Measurements from ENCODE around the gene PRSS3. TPM values are rescaled to one million over a fixed set of nuclear protein-coding genes. Genes with fewer than 3 reads are reported as not detected.
"Not testable (repeated sequence)": the region's sequence is repeated elsewhere in the genome, so short reads cannot be mapped to it uniquely, and the experiment has no call there.

Gene PRSS3
- total and polyA plus RNA-seq, 9 of the 15 experiments (the other 6 are each of a cell fraction or from before 2014, with no cell fraction given): 0.35 to 0.42 TPM; not detected in 7

- 0 out of 2 replicates have a peak, but pooled peaks have one; percentile 12 for TF ChIP-seq C11orf30 (IDR thresholded peaks at IDR 0.05; ENCODE audit: low read depth)
- TF ChIP-seq ZNF316 (IDR thresholded peaks at IDR 0.05): 0 out of 2 replicates have a peak, but pooled peaks have one; percentile 48
- peak; percentile 27 for TF ChIP-seq NFYB (IDR thresholded peaks at IDR 0.05; ENCODE audit: extremely low read depth, insufficient read length)
- POLR2A ChIA-PET: not testable (repeated sequence)
Observed at GRCh38 chr9:33749305-33749654, 46.1 kb upstream of the PRSS3 start.

GRCh38 chr9:33750307-33750838 lies 45.0 kb upstream of the PRSS3 start:
- 34% methylated on average over 10 of the region's 35 CpGs for WGBS (ENCODE audit: insufficient coverage, low coverage, missing lambda C conversion rate)
- intact Hi-C loops (cut with micrococcal nuclease): no loop called here
- no TSS peak for BruUV-seq (replicated peaks)
- Histone ChIP-seq H3K27me3 (ENCODE audit: control insufficient read depth in 2 of 2, insufficient read depth in 2 of 2, low read length in 2 of 2) (peaks cover 0 to 10% of the 10 kb centered on the region in 2 experiments; a peak in 4 of 5 replicates), H3K4me1 (replicated peaks in 1 of 2; ENCODE audit: control insufficient read depth in 2 of 2, insufficient read depth in 2 of 2, low read length in 2 of 2) (peaks cover 0 to 10% of the 10 kb centered on the region in 2 experiments; a peak in 2 of 5 replicates), H4K20me1 (replicated peaks; ENCODE audit: control insufficient read depth, insufficient read depth, low read length) (no peaks in the 10 kb centered on the region), H3K4me3 (no peak overlapping the region), H3K36me3 (ENCODE audit: control insufficient read depth, insufficient read depth, low read length) (no peaks in the 10 kb centered on the region), H3K9me1 (ENCODE audit: control insufficient read depth, insufficient read depth, low read length) (no peaks in the 10 kb centered on the region), H3K9ac (ENCODE audit: insufficient read depth in 1 of 2, low read depth in 2 of 2, low read length in 2 of 2) (no peak overlapping the region), H3K27ac (ENCODE audit: extremely low read depth, low read depth, low read length) (no peak overlapping the region), H3K4me2 (ENCODE audit: insufficient read depth, low read length) (no peak overlapping the region), H2AFZ (ENCODE audit: low read depth, low read length) (no peak overlapping the region), H3K9me3 (replicated peaks; ENCODE audit: control insufficient read depth, insufficient read depth, low read depth, low read length) (no peaks in the 10 kb centered on the region), H3K79me2 (ENCODE audit: control insufficient read depth, insufficient read depth, low read length) (no peaks in the 10 kb centered on the region)
- no peak for FAIRE-seq
- ATAC-seq: no peak
- ChIA-PET CTCF (ENCODE audit: low intra/inter-chr PET ratio) (no interaction called here), POLR2A (no interaction called here)
- no peak for DNase-seq (ENCODE audit: extremely low read depth in 1 of 4, low spot score in 3 of 4)
- in situ Hi-C loops (cut with MboI): no loop called here
- TF ChIP-seq NBN (IDR thresholded peaks at IDR 0.05; ENCODE audit: low read depth): no peak
- TF ChIP-seq PYGO2 (tag; IDR thresholded peaks at IDR 0.05): no peak
- TF ChIP-seq CCAR2 (IDR thresholded peaks at IDR 0.05; ENCODE audit: low read depth, low read length): no peak
- no peak for TF ChIP-seq E4F1 (CRISPR knock-in tag; IDR thresholded peaks at IDR 0.05; ENCODE audit: borderline replicate concordance)
- no peak for TF ChIP-seq ZBTB2 (IDR thresholded peaks at IDR 0.05)

More at GRCh38 chr9:33749305-33749654, 46.1 kb upstream of the PRSS3 start:
- FAIRE-seq; H3K4me3 ChIP-seq; H3K36me3 ChIP-seq (ENCODE audit: control insufficient read depth, insufficient read depth, low read length); in situ Hi-C loops (cut with MboI); H3K9me1 ChIP-seq (ENCODE audit: control insufficient read depth, insufficient read depth, low read length); H3K4me2 ChIP-seq (ENCODE audit: insufficient read depth, low read length); intact Hi-C loops (cut with micrococcal nuclease); H3K9me3 ChIP-seq (replicated peaks; ENCODE audit: control insufficient read depth, insufficient read depth, low read depth, low read length); BruUV-seq (replicated peaks); H4K20me1 ChIP-seq (replicated peaks; ENCODE audit: control insufficient read depth, insufficient read depth, low read length); H3K9ac ChIP-seq (ENCODE audit: insufficient read depth in 1 of 2, low read depth in 2 of 2, low read length in 2 of 2); H3K27ac ChIP-seq (ENCODE audit: extremely low read depth, low read depth, low read length); H3K27me3 ChIP-seq (ENCODE audit: control insufficient read depth in 2 of 2, insufficient read depth in 2 of 2, low read length in 2 of 2); DNase-seq (ENCODE audit: extremely low read depth in 1 of 4, low spot score in 3 of 4); H3K79me2 ChIP-seq (ENCODE audit: control insufficient read depth, insufficient read depth, low read length); CTCF ChIA-PET (ENCODE audit: low intra/inter-chr PET ratio): not testable (repeated sequence)
- Histone ChIP-seq H3K4me1 (replicated peaks in 1 of 2; ENCODE audit: control insufficient read depth in 2 of 2, insufficient read depth in 2 of 2, low read length in 2 of 2) (peaks cover 0 to 10% of the 10 kb centered on the region in 2 experiments; a peak in 2 of 5 replicates), H2AFZ (ENCODE audit: low read depth, low read length) (0 out of 2 replicates have a peak overlapping the region, but pooled peaks have one; percentile 32)
- WGBS (ENCODE audit: insufficient coverage, low coverage, missing lambda C conversion rate): 5% methylated on average over 6 of the region's 6 CpGs
- ATAC-seq: peak; percentile 57
